HG03159 (cell line): ENCODE results near the gene SMARCA1.
"Not testable (repeated sequence)": the region's sequence is repeated elsewhere in the genome, so short reads cannot be mapped to it uniquely, and the experiment has no call there.

Source experiments
- ATAC-seq: cut with Tn5 transposase; IDR thresholded peaks from one replicate; pipeline ENCODE4 v1.9.1; 2021; ENCODE audit warnings: mild to moderate bottlenecking, moderate library complexity; ENCODE audit not compliant: unreplicated experiment

SMARCA1 gene

GRCh38 chrX:129523079-129523911 is at the start of gene SMARCA1:
Gene SMARCA1, minus strand, starts transcription at chrX:129523490. Its CDS starts 120 bp downstream, at chrX:129523370.
- ATAC-seq: no peak

GRCh38 chrX:129572422-129572821 is 49.1 kb upstream of the SMARCA1 start:
- ATAC-seq: no peak

DNA sequence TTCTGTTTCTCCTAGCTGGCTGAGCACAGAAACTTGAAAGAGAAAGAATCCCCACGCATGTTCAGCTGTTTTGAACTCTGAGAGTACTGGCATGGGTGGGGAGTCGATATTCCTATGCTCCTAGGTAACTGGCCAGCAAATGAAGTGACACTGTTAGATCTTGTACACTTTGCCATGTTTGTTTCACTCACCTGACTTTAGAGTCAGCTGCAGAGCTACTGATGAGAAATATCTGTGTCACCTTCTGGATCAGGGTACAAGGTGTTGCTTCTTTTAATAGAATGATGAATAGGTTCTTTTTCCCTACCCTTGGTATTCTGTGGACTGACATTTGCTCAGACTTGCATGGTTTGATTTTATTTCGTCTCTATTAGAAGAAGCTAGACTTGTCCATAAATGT is 45.1 kb upstream of the SMARCA1 start:
- no peak for ATAC-seq

DNA sequence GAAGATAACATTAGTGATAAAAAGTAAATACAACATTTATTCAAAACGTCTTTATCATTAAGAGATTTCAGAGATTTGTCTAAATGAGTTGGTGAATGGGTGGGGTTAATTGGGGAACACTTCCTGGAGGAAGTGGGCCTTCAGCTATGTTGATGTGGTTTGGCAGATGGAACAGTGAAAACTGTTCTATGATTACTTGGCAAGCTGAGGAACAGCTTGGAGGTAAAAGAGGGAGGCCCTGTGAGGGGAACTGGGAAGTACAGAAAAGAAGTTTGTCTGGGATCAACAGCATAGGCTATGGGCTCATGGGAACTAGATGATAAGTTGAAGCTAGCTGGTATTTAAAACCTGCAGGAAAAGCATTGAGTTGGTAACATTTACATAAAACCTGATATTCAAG is 42.8 kb upstream of the SMARCA1 start:
- ATAC-seq: no peak

DNA sequence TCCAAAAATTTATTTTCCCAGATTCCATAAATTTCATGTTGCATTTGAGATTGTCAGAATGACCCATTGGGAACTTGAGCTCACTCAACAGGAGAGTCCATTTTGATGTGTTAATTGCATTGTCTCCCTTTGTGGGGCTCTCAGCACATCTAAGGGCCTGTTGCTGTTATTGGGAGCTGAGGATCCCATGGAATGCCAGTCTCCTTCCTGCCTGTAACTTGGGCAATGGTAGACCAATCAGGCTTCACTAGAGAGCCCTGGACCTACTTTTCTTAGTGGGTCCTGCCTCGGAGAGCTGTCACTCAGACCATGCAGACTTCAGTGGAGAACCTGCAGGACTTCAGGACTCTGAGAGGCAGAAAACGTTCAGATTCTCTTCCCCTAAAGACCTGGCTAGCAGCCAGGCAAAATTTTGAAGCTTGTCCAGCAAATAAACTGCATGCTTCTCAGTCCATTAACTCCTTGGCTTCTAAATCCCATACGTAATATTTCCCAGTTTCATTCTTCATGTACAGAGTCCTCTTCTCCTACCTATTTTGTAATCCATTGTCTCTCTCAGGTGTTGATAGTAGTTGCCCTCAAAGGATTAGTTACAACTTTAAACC is 41.9 kb upstream of the SMARCA1 start:
- no peak for ATAC-seq

- ATAC-seq: not testable (repeated sequence)
These were observed 41.1 kb upstream of the SMARCA1 start for GRCh38 chrX:129564345-129564744.

DNA sequence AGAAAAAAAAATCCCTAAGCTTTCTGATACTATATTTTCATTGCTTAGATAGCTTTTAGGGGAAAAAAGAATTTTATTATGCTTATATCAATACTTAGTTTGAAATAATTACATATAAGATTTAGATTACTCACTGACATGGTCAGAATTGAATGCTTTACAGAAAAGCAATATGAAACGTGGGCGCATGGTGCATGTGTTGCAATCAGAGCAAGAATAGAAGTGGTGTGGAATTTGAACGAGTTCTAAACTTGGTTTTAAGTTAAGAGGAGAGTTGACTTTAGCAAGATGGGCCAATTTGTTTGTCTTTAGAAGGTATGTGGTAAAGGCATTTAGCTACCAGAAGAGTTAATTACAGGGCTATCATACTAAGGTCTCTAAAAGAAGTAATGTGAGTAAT is 38.2 kb upstream of the SMARCA1 start:
- no peak for ATAC-seq

DNA sequence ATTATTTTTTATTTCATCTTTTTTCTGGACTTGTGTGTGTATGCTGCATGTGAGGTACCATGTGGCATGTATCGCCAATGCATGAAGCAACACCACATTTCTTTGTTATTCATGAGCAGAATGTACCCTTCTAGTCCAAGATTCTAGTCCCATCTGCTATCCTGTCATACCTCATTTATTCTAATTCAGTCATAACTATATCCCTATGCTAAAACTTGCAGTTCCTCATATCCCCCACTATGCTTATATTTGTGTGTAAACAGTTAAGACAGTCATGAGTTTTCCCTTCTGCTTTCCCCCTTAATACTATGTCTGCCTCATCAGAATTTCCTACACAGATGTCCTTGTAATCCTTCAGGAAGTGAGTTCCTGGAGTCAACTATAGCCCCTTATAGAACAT is 36.5 kb upstream of the SMARCA1 start:
- ATAC-seq: no peak

DNA sequence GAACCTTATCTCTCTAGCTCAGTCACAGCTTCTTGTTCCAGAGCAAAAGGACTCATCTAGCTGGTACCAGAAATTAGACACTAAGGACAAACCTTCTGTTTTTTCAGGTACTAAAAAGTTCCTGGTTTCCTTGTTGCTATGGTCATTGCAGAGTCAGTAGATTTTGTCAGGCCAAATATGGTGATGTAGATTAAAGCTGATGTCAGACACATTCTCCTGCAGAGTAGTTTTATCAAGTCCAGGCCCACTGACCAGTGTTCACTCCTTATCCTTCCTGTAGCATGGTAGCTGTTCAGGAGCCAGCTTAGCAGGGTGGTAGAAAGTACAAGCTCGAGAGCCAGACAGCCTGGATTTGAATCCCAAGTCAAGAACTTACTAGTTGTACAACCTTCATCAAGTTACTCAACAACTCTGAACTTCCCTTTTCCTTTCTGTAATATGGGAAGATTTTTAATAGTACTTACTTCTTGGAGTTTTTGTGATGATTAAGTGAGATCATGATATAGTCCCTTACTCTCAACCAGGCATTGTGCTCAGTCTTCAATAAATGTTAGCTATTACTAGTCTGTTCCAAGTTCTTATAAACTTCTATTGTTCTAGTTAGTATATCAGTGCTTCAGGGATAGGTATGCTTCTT is 34.7 kb upstream of the SMARCA1 start:
- ATAC-seq: no peak

- no peak for ATAC-seq
These were observed 33.6 kb upstream of the SMARCA1 start for GRCh38 chrX:129556806-129557315.

DNA sequence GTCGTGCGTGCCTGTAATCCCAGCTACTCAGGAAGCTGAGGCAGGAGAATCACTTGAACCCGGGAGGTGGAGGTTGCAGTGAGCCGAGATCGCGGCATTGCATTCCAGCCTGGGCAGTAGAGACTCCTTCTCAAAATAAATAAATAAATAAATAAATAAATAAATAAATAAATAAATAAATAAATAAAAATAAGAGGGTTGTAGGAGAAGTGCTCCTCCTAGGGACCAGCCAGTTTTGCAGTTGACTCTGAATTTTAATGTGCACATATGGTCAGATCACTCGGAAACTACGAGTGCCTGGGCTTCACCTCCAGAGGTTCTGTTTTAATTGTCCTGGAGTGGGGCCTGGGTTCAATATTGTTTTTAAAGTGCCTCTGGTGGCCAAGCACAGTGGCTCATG is 31.5 kb upstream of the SMARCA1 start:
- not testable (repeated sequence) for ATAC-seq

DNA sequence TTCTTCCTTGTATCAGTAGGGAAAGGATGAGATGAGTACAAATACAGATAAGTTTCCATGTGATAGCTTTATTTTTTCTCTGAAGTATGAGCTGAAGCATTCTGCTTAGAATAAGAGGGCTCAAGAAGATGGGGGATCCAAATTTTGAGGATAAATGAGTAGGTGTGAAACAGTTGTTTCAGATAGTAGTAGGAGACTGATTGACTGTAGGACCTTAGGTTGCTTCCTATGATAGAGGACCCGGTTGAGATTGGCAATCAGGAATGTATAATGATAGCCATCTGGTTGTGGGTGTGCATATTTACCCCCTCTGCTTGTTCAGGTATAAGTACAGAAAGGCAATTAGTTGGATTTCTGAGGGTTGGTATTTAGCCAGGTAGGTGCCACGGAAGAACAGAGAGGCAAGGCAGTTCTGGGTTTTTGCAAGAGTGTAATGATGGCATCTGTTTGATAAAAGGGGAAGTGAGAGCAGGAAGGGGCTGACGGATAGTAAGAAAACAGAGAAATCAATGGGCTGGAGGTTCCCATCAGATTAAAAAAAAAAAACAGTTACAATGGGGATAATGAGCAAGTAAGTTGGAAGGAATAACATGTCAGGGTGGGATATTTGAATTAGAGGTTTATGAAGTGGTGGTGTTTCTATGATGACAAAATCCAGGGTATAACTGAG is 30.5 kb upstream of the SMARCA1 start:
- ATAC-seq: peak; percentile 97

DNA sequence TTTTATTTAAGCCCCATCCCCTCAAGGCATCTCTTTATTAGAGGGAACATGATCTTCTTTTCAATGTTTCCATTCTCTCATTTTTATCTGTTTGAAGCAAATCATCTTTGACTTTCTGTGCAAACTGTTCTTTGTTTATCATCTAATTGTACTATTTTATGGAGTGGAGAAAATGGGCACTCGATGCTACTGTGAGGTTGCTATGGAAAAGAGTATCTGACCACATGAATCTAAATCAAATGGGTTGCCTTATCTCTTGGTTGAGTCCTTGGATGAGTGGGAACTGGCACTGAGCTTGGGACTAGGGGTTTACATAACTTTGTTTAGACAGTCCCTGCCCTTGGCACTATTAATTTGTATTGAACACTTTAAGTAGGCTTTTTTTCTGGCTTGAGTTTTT is 25.8 kb upstream of the SMARCA1 start:
- no peak for ATAC-seq

DNA sequence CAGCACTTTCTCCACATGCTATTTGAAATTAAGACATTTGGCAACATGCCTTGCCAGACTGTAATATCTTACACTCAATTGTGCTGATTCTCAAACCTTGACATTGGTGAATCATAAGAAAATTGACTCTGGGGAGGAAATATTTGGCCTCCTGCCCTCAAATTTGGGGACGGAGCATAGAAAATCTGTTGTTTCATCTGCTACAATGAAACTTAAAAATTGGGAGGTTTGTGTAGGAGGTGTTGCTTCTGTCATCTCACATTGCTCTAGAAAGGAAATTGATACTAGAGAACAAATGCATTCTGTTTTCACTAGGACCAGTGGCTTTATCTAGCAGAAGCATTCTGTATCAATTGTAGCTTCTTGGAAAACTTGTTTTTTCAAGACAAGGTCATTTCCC is 22.1 kb upstream of the SMARCA1 start:
- no peak for ATAC-seq

DNA sequence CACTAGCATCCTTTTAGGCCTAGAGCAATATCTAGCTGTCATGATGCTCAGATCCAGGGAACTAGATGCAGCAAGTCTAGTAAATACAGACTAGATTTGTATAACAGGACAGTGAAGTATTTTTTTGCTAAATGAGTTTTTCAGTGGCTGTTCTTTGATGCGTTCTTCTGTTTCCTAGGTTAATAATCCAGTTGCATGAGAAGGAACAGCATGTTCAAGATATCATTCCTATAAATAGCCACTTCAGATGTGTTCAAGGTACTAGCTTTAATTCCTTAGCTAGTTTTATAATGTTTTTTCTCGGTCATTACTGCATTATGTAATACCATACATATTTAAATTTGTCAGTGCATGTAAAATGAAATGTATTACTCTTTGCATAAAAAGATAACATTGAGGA is 21.5 kb upstream of the SMARCA1 start:
- ATAC-seq: no peak

DNA sequence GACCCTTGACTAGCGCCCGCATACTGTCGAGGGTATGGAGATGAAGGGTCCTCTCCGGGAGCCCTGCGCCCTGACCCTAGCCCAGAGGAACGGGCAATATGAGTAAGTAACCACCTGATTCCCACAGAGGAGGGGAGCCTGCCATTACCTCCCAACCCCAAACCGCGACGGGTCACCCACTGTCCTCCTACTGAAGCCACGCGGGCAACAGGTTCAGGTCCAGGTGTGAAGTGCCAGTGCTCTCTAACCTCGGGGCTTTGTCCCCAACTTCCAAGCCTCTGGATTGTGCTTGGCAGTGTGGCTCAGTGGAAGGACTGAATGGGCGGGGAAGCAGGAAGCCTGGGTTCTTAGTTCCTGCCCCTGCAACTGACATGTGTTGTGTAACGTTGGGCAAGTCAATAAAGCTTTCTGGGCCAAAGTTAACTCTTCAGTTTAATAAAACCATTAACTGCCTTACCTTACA is 17.5 kb upstream of the SMARCA1 start:
- peak; percentile 37 for ATAC-seq

- ATAC-seq: peak; percentile 95
These were observed 16.9 kb upstream of the SMARCA1 start, which contains the start of gene OCRL for GRCh38 chrX:129540068-129540653. Gene OCRL, plus strand, starts transcription at chrX:129540259. Its CDS starts 181 bp downstream, at chrX:129540440.

GRCh38 chrX:129534816-129535578 is 11.7 kb upstream of the SMARCA1 start:
- ATAC-seq: no peak

DNA sequence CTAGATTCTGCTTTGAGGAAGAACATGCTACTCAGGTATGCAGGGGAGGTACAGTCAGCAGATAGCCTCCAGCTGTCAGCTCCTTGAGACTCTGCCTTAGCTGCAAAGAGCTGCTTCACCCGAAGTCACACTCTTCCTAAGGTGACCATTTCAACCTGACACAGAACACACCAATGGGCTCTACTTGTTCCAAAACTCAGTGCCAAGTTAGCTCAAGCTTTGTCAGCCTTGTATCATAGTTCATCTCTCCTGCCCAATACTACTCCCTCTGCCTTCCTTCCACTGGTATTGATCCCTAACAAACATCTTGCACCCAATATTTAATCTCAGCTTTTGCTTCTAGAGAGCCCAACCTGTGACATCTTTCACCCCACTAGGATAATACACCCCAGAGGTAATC is 7.8 kb upstream of the SMARCA1 start:
- ATAC-seq: no peak

DNA sequence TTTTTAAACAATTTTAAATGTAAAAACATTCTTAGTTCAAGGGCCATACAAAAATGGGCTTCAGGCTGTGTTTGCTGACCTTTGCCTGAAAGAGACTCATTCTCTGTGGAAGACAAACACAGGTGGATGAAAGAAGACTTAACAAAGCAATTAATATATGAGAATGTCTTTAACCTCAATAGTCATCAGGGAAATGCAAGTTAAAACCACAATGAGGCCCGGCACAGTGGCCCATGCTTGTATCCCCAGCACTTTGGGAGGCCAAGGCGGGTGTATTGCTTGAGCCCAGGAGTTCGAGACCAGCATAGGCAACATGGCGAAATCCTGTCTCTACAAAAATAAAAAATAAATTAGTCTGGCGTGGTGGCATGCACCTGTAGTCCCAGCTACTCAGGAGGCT is 7.1 kb upstream of the SMARCA1 start:
- ATAC-seq: no peak
